ENCODE results near the gene RTF1.
"Not testable (repeated sequence)": the region's sequence is repeated elsewhere in the genome, so short reads cannot be mapped to it uniquely, and the experiment has no call there.

Gene RTF1

GRCh38 chr15:41429003-41429890, 12.4 kb downstream of the RTF1 start:
- peaks cover 83% of the 10 kb centered on the region for H3K79me2 ChIP-seq (ENCODE audit: insufficient read depth, low read depth)
- H3K27ac ChIP-seq, result peak overlapping the region; percentile 83
- H3K36me3 ChIP-seq (ENCODE audit: insufficient read depth), result no peaks in the 10 kb centered on the region
- peaks cover 65% of the 10 kb centered on the region for H3K4me1 ChIP-seq (ENCODE audit: low read depth, poor library complexity, severe bottlenecking)
- H4K20me1 ChIP-seq (ENCODE audit: insufficient read depth), result no peaks in the 10 kb centered on the region
- TF ChIP-seq, protein P1, sequence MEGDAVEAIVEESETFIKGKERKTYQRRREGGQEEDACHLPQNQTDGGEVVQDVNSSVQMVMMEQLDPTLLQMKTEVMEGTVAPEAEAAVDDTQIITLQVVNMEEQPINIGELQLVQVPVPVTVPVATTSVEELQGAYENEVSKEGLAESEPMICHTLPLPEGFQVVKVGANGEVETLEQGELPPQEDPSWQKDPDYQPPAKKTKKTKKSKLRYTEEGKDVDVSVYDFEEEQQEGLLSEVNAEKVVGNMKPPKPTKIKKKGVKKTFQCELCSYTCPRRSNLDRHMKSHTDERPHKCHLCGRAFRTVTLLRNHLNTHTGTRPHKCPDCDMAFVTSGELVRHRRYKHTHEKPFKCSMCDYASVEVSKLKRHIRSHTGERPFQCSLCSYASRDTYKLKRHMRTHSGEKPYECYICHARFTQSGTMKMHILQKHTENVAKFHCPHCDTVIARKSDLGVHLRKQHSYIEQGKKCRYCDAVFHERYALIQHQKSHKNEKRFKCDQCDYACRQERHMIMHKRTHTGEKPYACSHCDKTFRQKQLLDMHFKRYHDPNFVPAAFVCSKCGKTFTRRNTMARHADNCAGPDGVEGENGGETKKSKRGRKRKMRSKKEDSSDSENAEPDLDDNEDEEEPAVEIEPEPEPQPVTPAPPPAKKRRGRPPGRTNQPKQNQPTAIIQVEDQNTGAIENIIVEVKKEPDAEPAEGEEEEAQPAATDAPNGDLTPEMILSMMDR (conservative IDR thresholded peaks at IDR 0.05; ENCODE audit: low read depth, low read length), result no peak
- peak overlapping the region; percentile 55 for H3K4me2 ChIP-seq
- H3K27me3 ChIP-seq (ENCODE audit: insufficient read depth, low read depth), result no peaks in the 10 kb centered on the region
- H2AFZ ChIP-seq (ENCODE audit: low read depth), result peak overlapping the region; percentile 11; the same call in 1 of the 2 replicates
- peak overlapping the region; percentile 45; the same call in 1 of the 2 replicates for H3K9ac ChIP-seq
- H3K4me3 ChIP-seq (IDR thresholded peaks at IDR 0.05; ENCODE audit: insufficient read depth, low read depth, low read length), result no peak overlapping the region

DNA sequence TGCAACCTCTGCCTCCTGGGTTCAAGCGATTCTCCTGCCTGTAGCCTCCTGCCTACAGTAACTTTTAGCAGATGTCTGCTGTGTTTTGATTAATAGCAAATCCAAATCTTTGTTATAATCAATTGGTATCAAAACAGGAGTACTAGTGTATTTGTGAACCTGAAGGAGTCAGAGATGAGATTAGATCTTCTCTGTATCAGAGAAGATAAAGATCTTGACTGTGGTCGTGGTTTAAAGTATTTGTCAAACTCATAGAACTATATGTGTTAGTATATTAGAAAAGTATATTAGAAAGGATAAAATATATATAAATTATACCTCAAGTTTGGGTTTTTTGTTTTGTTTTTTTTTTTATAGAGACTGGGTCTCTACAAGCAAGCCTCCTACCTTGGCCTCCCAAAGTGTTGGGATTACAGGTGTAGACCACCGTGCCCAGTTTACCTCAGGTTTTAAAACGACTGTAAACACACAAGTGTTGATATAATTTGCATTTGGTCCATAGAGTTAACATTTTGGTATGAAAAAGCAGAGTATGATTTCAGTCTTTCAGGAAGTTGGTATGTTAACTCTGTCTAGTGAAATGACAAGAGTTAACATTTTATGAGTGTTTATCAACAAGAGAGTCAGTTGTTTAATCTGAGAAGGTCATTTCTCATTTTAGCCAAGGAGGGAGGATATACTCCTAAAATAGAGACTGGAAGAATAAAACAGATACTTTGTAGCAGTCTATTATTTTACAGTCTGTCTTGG, 18.3 kb downstream of the RTF1 start:
- no peak overlapping the region for H2AFZ ChIP-seq (ENCODE audit: low read depth)
- H3K4me3 ChIP-seq (IDR thresholded peaks at IDR 0.05; ENCODE audit: insufficient read depth, low read depth, low read length), result no peak overlapping the region
- H3K27me3 ChIP-seq (ENCODE audit: insufficient read depth, low read depth), result no peaks in the 10 kb centered on the region
- no peaks in the 10 kb centered on the region for H3K36me3 ChIP-seq (ENCODE audit: insufficient read depth)
- peaks cover 16% of the 10 kb centered on the region for H3K4me1 ChIP-seq (ENCODE audit: low read depth, poor library complexity, severe bottlenecking)
- H3K27ac ChIP-seq, result no peak overlapping the region
- no peak overlapping the region for H3K9ac ChIP-seq
- no peaks in the 10 kb centered on the region for H4K20me1 ChIP-seq (ENCODE audit: insufficient read depth)
- TF ChIP-seq, protein P1 (conservative IDR thresholded peaks at IDR 0.05; ENCODE audit: low read depth, low read length), result no peak
- no peak overlapping the region for H3K4me2 ChIP-seq
- peaks cover 42% of the 10 kb centered on the region for H3K79me2 ChIP-seq (ENCODE audit: insufficient read depth, low read depth)

- no peak overlapping the region for H3K4me2 ChIP-seq
- no peaks in the 10 kb centered on the region for H3K4me1 ChIP-seq (ENCODE audit: low read depth, poor library complexity, severe bottlenecking)
- H3K79me2 ChIP-seq (ENCODE audit: insufficient read depth, low read depth), result peaks cover 20% of the 10 kb centered on the region; the same call in 1 of the 2 replicates
- H2AFZ ChIP-seq (ENCODE audit: low read depth), result no peak overlapping the region
- no peaks in the 10 kb centered on the region for H4K20me1 ChIP-seq (ENCODE audit: insufficient read depth)
- no peak overlapping the region for H3K9ac ChIP-seq
- TF ChIP-seq, protein P1 (conservative IDR thresholded peaks at IDR 0.05; ENCODE audit: low read depth, low read length), result no peak
- no peaks in the 10 kb centered on the region for H3K27me3 ChIP-seq (ENCODE audit: insufficient read depth, low read depth)
- H3K4me3 ChIP-seq (IDR thresholded peaks at IDR 0.05; ENCODE audit: insufficient read depth, low read depth, low read length), result no peak overlapping the region
- H3K36me3 ChIP-seq (ENCODE audit: insufficient read depth), result no peaks in the 10 kb centered on the region
- H3K27ac ChIP-seq, result no peak overlapping the region; the same call in 1 of the 2 replicates
Observed at GRCh38 chr15:41437448-41437847, 20.6 kb downstream of the RTF1 start.

GRCh38 chr15:41438206-41438605, 21.3 kb downstream of the RTF1 start:
- Histone ChIP-seq H3K36me3 (ENCODE audit: insufficient read depth) (no peaks in the 10 kb centered on the region), H3K4me1 (ENCODE audit: low read depth, poor library complexity, severe bottlenecking) (no peaks in the 10 kb centered on the region), H4K20me1 (ENCODE audit: insufficient read depth) (no peaks in the 10 kb centered on the region), H3K9ac (no peak overlapping the region), H3K4me2 (no peak overlapping the region), H2AFZ (ENCODE audit: low read depth) (no peak overlapping the region), H3K27ac (no peak overlapping the region; the same call in 1 of the 2 replicates), H3K79me2 (ENCODE audit: insufficient read depth, low read depth) (peaks cover 18% of the 10 kb centered on the region; the same call in 1 of the 2 replicates), H3K27me3 (ENCODE audit: insufficient read depth, low read depth) (no peaks in the 10 kb centered on the region), H3K4me3 (IDR thresholded peaks at IDR 0.05; ENCODE audit: insufficient read depth, low read depth, low read length) (no peak overlapping the region)
- TF ChIP-seq, protein P1 (conservative IDR thresholded peaks at IDR 0.05; ENCODE audit: low read depth, low read length), result no peak

- not testable (repeated sequence) for H3K27me3 ChIP-seq (ENCODE audit: insufficient read depth, low read depth); H3K4me1 ChIP-seq (ENCODE audit: low read depth, poor library complexity, severe bottlenecking); H3K4me3 ChIP-seq (IDR thresholded peaks at IDR 0.05; ENCODE audit: insufficient read depth, low read depth, low read length); H2AFZ ChIP-seq (ENCODE audit: low read depth); H3K27ac ChIP-seq; H3K9ac ChIP-seq; H4K20me1 ChIP-seq (ENCODE audit: insufficient read depth); H3K36me3 ChIP-seq (ENCODE audit: insufficient read depth); H3K4me2 ChIP-seq
- H3K79me2 ChIP-seq (ENCODE audit: insufficient read depth, low read depth), result peaks cover 12% of the 10 kb centered on the region; the same call in 1 of the 2 replicates
Observed at GRCh38 chr15:41438745-41439144, 21.9 kb downstream of the RTF1 start.

All from KMS-11 (cell line).